K562 (cell line): Measurements from ENCODE around the gene MAGEB2. TPM values are rescaled to one million over a fixed set of nuclear protein-coding genes. Genes with fewer than 3 reads are reported as not detected.
A peak's percentile ranks its signal among the peaks of the same experiment; 100 is the strongest.

ENCODE experiments used
- ARNT ChIP-seq, 2 experiments: fragments of 450-650 bp; IDR thresholded peaks; 2 replicates each; pipeline ENCODE4 v1.6.1; 2016; ENCODE audit warnings: mild to moderate bottlenecking in 1 of 2
- ATF4 ChIP-seq: fragments of 450-650 bp; formaldehyde crosslinking; IDR thresholded peaks from 2 replicates; pipeline ENCODE4 v1.4.0; 2022; ENCODE audit warnings: mild to moderate bottlenecking, moderate library complexity
- BRD4 ChIP-seq: fragments of 200-600 bp; sonication (generic); IDR thresholded peaks from 2 replicates; pipeline ENCODE4 v1.6.1; 2017; ENCODE audit warnings: inconsistent platforms
- BRD9 ChIP-seq: fragments of 450-650 bp; IDR thresholded peaks from 2 replicates; pipeline ENCODE4 v1.6.1; 2018; ENCODE audit warnings: low read depth; ENCODE audit not compliant: partially characterized antibody
- CCNT2 ChIP-seq: IDR thresholded peaks from 2 replicates; pipeline ENCODE4 v1.6.1; 2011; ENCODE audit warnings: borderline replicate concordance, low read depth, mild to moderate bottlenecking, moderate library complexity, mixed read lengths, low read length; ENCODE audit not compliant: insufficient read length; ENCODE audit errors: extremely low read depth
- FOXM1 ChIP-seq, 2 experiments: fragments of 450-650 bp in 1 of 2; sonication (generic) in 1 of 2; formaldehyde crosslinking in 1 of 2; IDR thresholded peaks; 2 replicates each; pipeline versions ENCODE4 v1.6.1 to v1.9.0; 2017 to 2022; ENCODE audit warnings: low read depth in 2 of 2, mild to moderate bottlenecking in 2 of 2, missing genetic modification reagents in 1 of 2, moderate library complexity in 1 of 2
- GATA2 ChIP-seq: sonication (generic); formaldehyde crosslinking; IDR thresholded peaks from 2 replicates; pipeline ENCODE4 v1.4.0; 2020; ENCODE audit warnings: mild to moderate bottlenecking, missing genetic modification reagents
- HMGN3 ChIP-seq: IDR thresholded peaks from 2 replicates; pipeline ENCODE4 v1.6.1; 2011; ENCODE audit warnings: borderline replicate concordance, low read depth, mild to moderate bottlenecking, mixed read lengths, low read length; ENCODE audit not compliant: insufficient read length; ENCODE audit errors: extremely low read depth
- HNRNPK ChIP-seq: fragments of 200-400 bp; formaldehyde crosslinking; IDR thresholded peaks from one replicate; pipeline ENCODE4 v1.6.1; 2018; ENCODE audit warnings: mild to moderate bottlenecking, low read depth, low read length; ENCODE audit not compliant: poor library complexity, severe bottlenecking
- HNRNPLL ChIP-seq: fragments of 200-400 bp; formaldehyde crosslinking; IDR thresholded peaks from 2 replicates; pipeline ENCODE4 v1.6.1; 2017; ENCODE audit warnings: low read length, low read depth, mild to moderate bottlenecking; ENCODE audit not compliant: poor library complexity, severe bottlenecking
- JUNB ChIP-seq: fragments of 450-650 bp; formaldehyde crosslinking; conservative IDR thresholded peaks from 2 replicates; pipeline ENCODE4 v1.4.0; 2020; ENCODE audit warnings: mild to moderate bottlenecking
- KDM2B ChIP-seq: fragments of 250-450 bp; sonication (Bioruptor Pico); IDR thresholded peaks from 2 replicates; pipeline ENCODE4 v1.8.0; 2021; ENCODE audit warnings: mild to moderate bottlenecking, moderate library complexity
- MCM5 ChIP-seq: fragments of 450-650 bp; IDR thresholded peaks from 2 replicates; pipeline ENCODE4 v1.6.1; 2016; ENCODE audit warnings: low read depth
- MTF1 ChIP-seq: fragments of 250-450 bp; sonication (Bioruptor Pico); IDR thresholded peaks from 2 replicates; pipeline ENCODE4 v1.9.0; 2021; ENCODE audit warnings: moderate library complexity, mild to moderate bottlenecking, inconsistent platforms, borderline replicate concordance
- NR2F6 ChIP-seq: fragments of 450-650 bp; formaldehyde crosslinking; IDR thresholded peaks from 2 replicates; pipeline ENCODE4 v1.4.0; 2020; ENCODE audit warnings: mild to moderate bottlenecking
- PATZ1 ChIP-seq: fragments of 250-450 bp; sonication (Bioruptor Pico); IDR thresholded peaks from 2 replicates; pipeline ENCODE4 v1.5.0; 2020; ENCODE audit warnings: mild to moderate bottlenecking, borderline replicate concordance
- PPARD ChIP-seq: fragments of 250-450 bp; sonication (Bioruptor Pico); IDR thresholded peaks from 2 replicates; pipeline ENCODE4 v1.8.0; 2022; ENCODE audit warnings: inconsistent platforms, mild to moderate bottlenecking, moderate library complexity
- RNF2 ChIP-seq: sonication (generic); IDR thresholded peaks from 2 replicates; pipeline ENCODE4 v1.6.1; 2016
- SMARCA4 ChIP-seq: fragments of 450-650 bp; IDR thresholded peaks from 2 replicates; pipeline ENCODE4 v1.6.1; 2016
- SRF ChIP-seq, 2 experiments: fragments of 250-450, 450-650 bp in 1 of 2; sonication (Bioruptor Pico) in 1 of 2; sonication (generic) in 1 of 2; formaldehyde crosslinking; IDR thresholded peaks; 2 replicates each; pipeline versions ENCODE4 v1.5.0 to v1.5.1; 2020 to 2022; ENCODE audit warnings: mild to moderate bottlenecking in 1 of 2, missing genetic modification reagents in 1 of 2
- TARDBP ChIP-seq: fragments of 450-650 bp; IDR thresholded peaks from 2 replicates; pipeline ENCODE4 v1.6.1; 2016
- ZNF146 ChIP-seq: IDR thresholded peaks from one replicate; pipeline ENCODE4 v1.6.1; 2018; ENCODE audit warnings: missing compliant biosample characterization; ENCODE audit not compliant: unreplicated experiment
- ZNF282 ChIP-seq: sonication (generic); formaldehyde crosslinking; IDR thresholded peaks from 2 replicates; pipeline ENCODE4 v1.8.1; 2023; ENCODE audit warnings: missing genetic modification reagents
- ZNF324 ChIP-seq: fragments of 250-450 bp; sonication (Bioruptor Pico); IDR thresholded peaks from 2 replicates; pipeline ENCODE4 v1.4.0; 2020; ENCODE audit warnings: mild to moderate bottlenecking
- ZNF699 ChIP-seq: fragments of 250-450 bp; sonication (Bioruptor Pico); IDR thresholded peaks from 2 replicates; pipeline ENCODE4 v1.8.0; 2021; ENCODE audit warnings: mild to moderate bottlenecking, moderate library complexity; ENCODE audit not compliant: insufficient replicate concordance
- ZNF717 ChIP-seq: fragments of 250-450 bp; sonication (Bioruptor Pico); IDR thresholded peaks from 2 replicates; pipeline ENCODE4 v1.5.0; 2021
- polyA plus RNA-seq, 8 experiments: library from polyadenylated mRNA; depleted of rRNA in 4 of 8; stranded (reverse) in 5 of 8; unstranded in 3 of 8; fragments of >200 nt; fragmentation: Nextera tagmentation in 2 of 8; fragmentation: Illumina TruSeq in 1 of 8; extraction: Ambion mirVana in 2 of 8; extraction: Trizol in 1 of 8; gene quantifications; 2 replicates each; pipeline versions ENCODE4 v1.2.1 to v1.2.3, GENCODE V29; 2011 to 2014; ENCODE audit warnings: inconsistent platforms in 1 of 8, missing spikeins in 1 of 8
- total RNA-seq, 7 experiments: library from RNA; depleted of rRNA in 6 of 7; stranded (reverse); fragments of >200 nt in 6 of 7; fragmentation: Illumina TruSeq in 2 of 7; extraction: Trizol in 2 of 7; gene quantifications; 2 replicates each; pipeline versions ENCODE4 v1.2.1 to v1.2.3, GENCODE V29; 2011 to 2021; ENCODE audit warnings: low replicate concordance in 1 of 7
- TF ChIP-seq, protein P1 (sequence below): fragments of 200-400 bp; formaldehyde crosslinking; IDR thresholded peaks from 2 replicates; pipeline ENCODE4 v1.6.1; 2017; ENCODE audit warnings: mild to moderate bottlenecking, low read depth, low read length, moderate library complexity

MAGEB2 gene
- total and polyA plus RNA-seq, 9 of the 15 experiments (the other 6 are each of a cell fraction or from before 2014, with no cell fraction given) = 21.6 to 277 (median 88.8) TPM

DNA sequence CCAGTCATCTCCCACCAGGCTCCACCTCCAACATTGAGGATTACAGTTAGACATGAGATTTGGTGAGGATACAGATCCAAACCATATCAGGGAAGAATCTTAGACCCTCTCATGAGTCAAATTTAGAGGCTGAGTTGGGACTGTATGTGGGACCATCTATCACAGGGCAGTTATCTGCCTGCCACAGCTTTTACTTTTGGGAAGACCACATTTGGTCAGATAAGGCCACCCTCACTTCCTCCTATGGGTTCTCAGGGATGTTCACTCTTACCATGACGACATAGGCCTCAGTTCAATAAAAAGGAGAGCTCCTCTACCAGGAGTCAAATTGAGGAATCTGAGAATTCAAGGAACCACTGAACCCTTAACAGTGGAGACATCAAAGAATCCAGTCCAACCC lies 2.1 kb downstream of the MAGEB2 start (continued):
- TF ChIP-seq BRD4 (no peak), ZNF717 (CRISPR knock-in tag) (no peak), KDM2B (no peak), BRD9 (no peak), GATA2 (CRISPR knock-in tag) (peak; percentile 65), HMGN3 (no peak), SRF (CRISPR knock-in tag; IDR thresholded peaks at IDR 0.05) (peak in 1 of 2 experiments; percentile 76; a peak in 1 of 4 replicates), RNF2 (peak; percentile 37; the same call in 1 of the 2 replicates), JUNB (CRISPR knock-in tag) (no peak), ZNF324 (CRISPR knock-in tag) (no peak), ATF4 (CRISPR knock-in tag) (no peak), ZNF699 (CRISPR knock-in tag) (no peak), CCNT2 (no peak), PPARD (CRISPR knock-in tag) (no peak), HNRNPLL (no peak), MCM5 (no peak), NR2F6 (CRISPR knock-in tag) (no peak), ZNF282 (CRISPR knock-in tag) (no peak), SMARCA4 (peak; percentile 54; the same call in 1 of the 2 replicates), ARNT (IDR thresholded peaks at IDR 0.05) (no peak), ZNF146 (CRISPR knock-in tag) (no peak), FOXM1 (IDR thresholded peaks at IDR 0.05; ENCODE audit: low read depth) (no peak), FOXM1 (CRISPR knock-in tag; IDR thresholded peaks at IDR 0.05; ENCODE audit: low read depth) (no peak), TARDBP (no peak), PATZ1 (CRISPR knock-in tag) (no peak), HNRNPK (no peak), MTF1 (CRISPR knock-in tag) (no peak)
- TF ChIP-seq, protein P1, sequence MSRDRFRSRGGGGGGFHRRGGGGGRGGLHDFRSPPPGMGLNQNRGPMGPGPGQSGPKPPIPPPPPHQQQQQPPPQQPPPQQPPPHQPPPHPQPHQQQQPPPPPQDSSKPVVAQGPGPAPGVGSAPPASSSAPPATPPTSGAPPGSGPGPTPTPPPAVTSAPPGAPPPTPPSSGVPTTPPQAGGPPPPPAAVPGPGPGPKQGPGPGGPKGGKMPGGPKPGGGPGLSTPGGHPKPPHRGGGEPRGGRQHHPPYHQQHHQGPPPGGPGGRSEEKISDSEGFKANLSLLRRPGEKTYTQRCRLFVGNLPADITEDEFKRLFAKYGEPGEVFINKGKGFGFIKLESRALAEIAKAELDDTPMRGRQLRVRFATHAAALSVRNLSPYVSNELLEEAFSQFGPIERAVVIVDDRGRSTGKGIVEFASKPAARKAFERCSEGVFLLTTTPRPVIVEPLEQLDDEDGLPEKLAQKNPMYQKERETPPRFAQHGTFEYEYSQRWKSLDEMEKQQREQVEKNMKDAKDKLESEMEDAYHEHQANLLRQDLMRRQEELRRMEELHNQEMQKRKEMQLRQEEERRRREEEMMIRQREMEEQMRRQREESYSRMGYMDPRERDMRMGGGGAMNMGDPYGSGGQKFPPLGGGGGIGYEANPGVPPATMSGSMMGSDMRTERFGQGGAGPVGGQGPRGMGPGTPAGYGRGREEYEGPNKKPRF = no peak
